ENCODE measurements around the gene ZNF319. TPM values are rescaled to one million over a fixed set of nuclear protein-coding genes. Genes with fewer than 3 reads are reported as not detected.

The ZNF319 gene
- polyA plus RNA-seq, 3 donors: 1.9 to 11.5 (median 4.7) TPM

DNA sequence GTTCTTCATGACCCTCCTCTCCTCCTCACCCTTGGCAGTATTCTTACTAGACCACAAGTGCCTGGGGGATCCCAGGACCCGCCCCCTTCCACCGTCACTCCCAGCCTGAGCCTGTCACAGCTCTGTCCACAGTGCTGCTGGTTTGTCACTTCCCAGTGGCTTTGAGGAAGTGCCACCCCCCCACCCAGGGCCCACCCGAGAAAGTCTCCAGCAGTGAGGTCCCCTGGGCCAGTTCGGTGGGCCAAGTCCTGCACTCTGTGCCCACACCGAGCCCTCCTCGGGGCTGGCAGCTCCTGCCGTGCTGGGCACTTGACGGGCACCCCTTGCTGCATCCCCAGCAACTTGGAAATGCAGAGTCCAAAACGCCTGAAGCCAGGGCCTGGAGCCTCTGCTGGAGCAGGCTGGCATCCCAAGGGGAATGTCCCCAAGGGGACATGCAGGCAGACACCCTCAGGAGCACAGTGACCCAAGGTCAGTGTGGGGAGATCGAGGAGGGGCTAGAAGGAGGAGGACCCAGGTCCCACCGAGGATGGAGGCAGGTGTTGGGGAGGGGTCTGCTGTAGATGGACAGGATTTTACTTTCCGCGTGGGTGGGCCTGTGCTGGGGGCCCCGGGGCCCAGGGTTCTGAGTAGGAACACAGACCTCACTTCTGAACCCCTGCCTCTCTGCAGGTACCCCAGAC, 40.6 kb upstream of the ZNF319 start:
- no peaks in the 10 kb centered on the region for H3K79me2 ChIP-seq (ENCODE audit: insufficient read depth, low read length)
- H3K4me2 ChIP-seq (replicated peaks; ENCODE audit: extremely low read depth, low read length, poor library complexity, severe bottlenecking): no peak overlapping the region
- H3K27me3 ChIP-seq (ENCODE audit: control insufficient read depth in 2 of 2, insufficient read depth in 2 of 2, low read length in 2 of 2): no peaks in the 10 kb centered on the region
- H3K27ac ChIP-seq (ENCODE audit: low read depth in 1 of 2, low read length in 2 of 2): no peak overlapping the region
- H3K4me3 ChIP-seq (replicated peaks in 1 of 3; ENCODE audit: low read depth in 2 of 3, low read length in 3 of 3): no peak overlapping the region
- intact Hi-C loops (cut with micrococcal nuclease): no loop called here
- TF ChIP-seq, protein P1, sequence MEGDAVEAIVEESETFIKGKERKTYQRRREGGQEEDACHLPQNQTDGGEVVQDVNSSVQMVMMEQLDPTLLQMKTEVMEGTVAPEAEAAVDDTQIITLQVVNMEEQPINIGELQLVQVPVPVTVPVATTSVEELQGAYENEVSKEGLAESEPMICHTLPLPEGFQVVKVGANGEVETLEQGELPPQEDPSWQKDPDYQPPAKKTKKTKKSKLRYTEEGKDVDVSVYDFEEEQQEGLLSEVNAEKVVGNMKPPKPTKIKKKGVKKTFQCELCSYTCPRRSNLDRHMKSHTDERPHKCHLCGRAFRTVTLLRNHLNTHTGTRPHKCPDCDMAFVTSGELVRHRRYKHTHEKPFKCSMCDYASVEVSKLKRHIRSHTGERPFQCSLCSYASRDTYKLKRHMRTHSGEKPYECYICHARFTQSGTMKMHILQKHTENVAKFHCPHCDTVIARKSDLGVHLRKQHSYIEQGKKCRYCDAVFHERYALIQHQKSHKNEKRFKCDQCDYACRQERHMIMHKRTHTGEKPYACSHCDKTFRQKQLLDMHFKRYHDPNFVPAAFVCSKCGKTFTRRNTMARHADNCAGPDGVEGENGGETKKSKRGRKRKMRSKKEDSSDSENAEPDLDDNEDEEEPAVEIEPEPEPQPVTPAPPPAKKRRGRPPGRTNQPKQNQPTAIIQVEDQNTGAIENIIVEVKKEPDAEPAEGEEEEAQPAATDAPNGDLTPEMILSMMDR (IDR thresholded peaks at IDR 0.05): no peak
- no peak for DNase-seq
- Mint-ChIP-seq H3K27ac (peak overlapping the region in 2 of 7 donors; percentile 49 to 76), H3K27me3 (ENCODE audit: low read depth in 3 of 3) (peaks cover 0 to 2% (median 0%) of the 10 kb centered on the region in 3 donors), H3K4me3 (no peak overlapping the region), H3K36me3 (no peaks in the 10 kb centered on the region), H3K9me3 (peaks cover 0 to 2% (median 0%) of the 10 kb centered on the region in 7 donors), H3K4me1 (no peaks in the 10 kb centered on the region)
- no peak overlapping the region for H3K9ac ChIP-seq (ENCODE audit: insufficient read depth, low read length, poor library complexity, severe bottlenecking)
- 83% methylated on average over 11 of the region's 14 CpGs for WGBS (ENCODE audit: insufficient coverage)
- no peaks in the 10 kb centered on the region for H3K9me3 ChIP-seq (replicated peaks in 1 of 2; ENCODE audit: control insufficient read depth in 1 of 2, insufficient read depth in 1 of 2, low read length in 2 of 2)
- H3K4me1 ChIP-seq (ENCODE audit: control insufficient read depth in 1 of 2, insufficient read depth in 2 of 2, low read length in 2 of 2): no peaks in the 10 kb centered on the region
- H2AFZ ChIP-seq (ENCODE audit: insufficient read depth, low read depth, low read length, poor library complexity, severe bottlenecking): no peak overlapping the region
- H4K20me1 ChIP-seq (ENCODE audit: insufficient read depth, low read length): no peaks in the 10 kb centered on the region
- H3K36me3 ChIP-seq (replicated peaks in 1 of 2; ENCODE audit: control insufficient read depth in 1 of 2, insufficient read depth in 2 of 2, low read length in 2 of 2): no peaks in the 10 kb centered on the region

DNA sequence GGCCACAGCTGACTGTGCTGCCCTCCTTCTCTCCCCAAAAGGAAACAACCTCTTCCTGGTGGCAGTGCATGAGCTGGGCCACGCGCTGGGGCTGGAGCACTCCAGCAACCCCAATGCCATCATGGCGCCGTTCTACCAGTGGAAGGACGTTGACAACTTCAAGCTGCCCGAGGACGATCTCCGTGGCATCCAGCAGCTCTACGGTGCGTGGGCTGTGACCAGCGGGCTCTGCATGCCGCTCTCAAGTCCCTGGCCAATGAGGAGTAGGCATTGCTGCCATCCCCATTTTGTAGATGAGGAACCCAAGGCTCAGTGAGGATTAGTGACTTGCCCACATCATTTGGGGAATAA, 40.0 kb upstream of the ZNF319 start:
- Histone ChIP-seq H3K9ac (ENCODE audit: insufficient read depth, low read length, poor library complexity, severe bottlenecking) (no peak overlapping the region), H4K20me1 (ENCODE audit: insufficient read depth, low read length) (no peaks in the 10 kb centered on the region), H3K79me2 (ENCODE audit: insufficient read depth, low read length) (no peaks in the 10 kb centered on the region), H3K4me1 (ENCODE audit: control insufficient read depth in 1 of 2, insufficient read depth in 2 of 2, low read length in 2 of 2) (no peaks in the 10 kb centered on the region), H2AFZ (ENCODE audit: insufficient read depth, low read depth, low read length, poor library complexity, severe bottlenecking) (no peak overlapping the region), H3K27me3 (ENCODE audit: control insufficient read depth in 2 of 2, insufficient read depth in 2 of 2, low read length in 2 of 2) (no peaks in the 10 kb centered on the region), H3K36me3 (replicated peaks in 1 of 2; ENCODE audit: control insufficient read depth in 1 of 2, insufficient read depth in 2 of 2, low read length in 2 of 2) (no peaks in the 10 kb centered on the region), H3K4me3 (replicated peaks in 1 of 3; ENCODE audit: low read depth in 2 of 3, low read length in 3 of 3) (no peak overlapping the region), H3K27ac (ENCODE audit: low read depth in 1 of 2, low read length in 2 of 2) (no peak overlapping the region), H3K9me3 (replicated peaks in 1 of 2; ENCODE audit: control insufficient read depth in 1 of 2, insufficient read depth in 1 of 2, low read length in 2 of 2) (no peaks in the 10 kb centered on the region), H3K4me2 (replicated peaks; ENCODE audit: extremely low read depth, low read length, poor library complexity, severe bottlenecking) (no peak overlapping the region)
- Mint-ChIP-seq H3K9me3 (peaks cover 0 to 2% (median 0%) of the 10 kb centered on the region in 7 donors), H3K27ac (no peak overlapping the region), H3K36me3 (no peaks in the 10 kb centered on the region), H3K4me3 (no peak overlapping the region), H3K4me1 (no peaks in the 10 kb centered on the region), H3K27me3 (ENCODE audit: low read depth in 3 of 3) (peaks cover 0 to 2% (median 0%) of the 10 kb centered on the region in 3 donors)
- intact Hi-C loops (cut with micrococcal nuclease): no loop called here
- no peak for DNase-seq
- WGBS (ENCODE audit: insufficient coverage): 97% methylated on average over 12 of the region's 12 CpGs
- TF ChIP-seq, protein P1 (IDR thresholded peaks at IDR 0.05): no peak

Data from CD14-positive monocyte (primary cell).